ENCODE results near the gene NME3. TPM values are rescaled to one million over a fixed set of nuclear protein-coding genes. Genes with fewer than 3 reads are reported as not detected.

Gene NME3
- total and polyA plus RNA-seq, 2 of the 13 experiments (the other 11 are each of a cell fraction or from before 2014, with no cell fraction given), result 10.4 to 15.9 TPM

DNA sequence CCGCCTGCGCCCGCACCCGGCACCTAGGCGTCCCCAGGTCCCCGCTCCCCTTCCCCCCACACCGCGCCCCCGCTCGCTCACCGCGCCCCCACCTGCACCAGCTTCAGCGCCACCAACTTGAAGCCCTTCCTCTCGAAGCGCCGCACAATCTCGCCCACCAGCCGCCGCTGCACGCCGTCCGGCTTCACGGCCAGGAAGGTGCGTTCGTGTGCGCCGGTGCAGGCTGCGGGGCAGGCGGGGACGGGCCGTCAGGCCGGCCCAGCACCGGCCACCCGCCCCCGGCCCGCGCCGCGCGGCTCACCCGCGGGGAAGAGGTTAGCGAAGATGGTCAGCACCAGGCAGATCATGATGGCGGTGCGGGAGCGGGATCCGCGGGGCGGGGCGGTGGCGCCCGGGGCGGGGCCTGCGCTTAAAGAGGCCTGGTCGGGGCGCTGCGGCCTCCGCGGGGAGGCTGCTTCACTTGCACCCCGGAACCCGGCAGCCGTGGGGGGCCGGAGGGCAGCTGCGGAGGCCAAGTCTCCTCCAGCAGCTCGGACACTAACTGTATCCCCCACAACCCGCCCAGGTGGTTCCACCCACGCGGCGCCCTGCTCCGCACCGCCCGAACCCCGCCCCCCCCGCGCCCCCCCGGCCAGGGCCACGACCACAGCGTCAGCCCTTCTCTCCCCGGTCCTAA, at the start of gene NME3 (continued):
- TF ChIP-seq ZNF598 (CRISPR knock-in tag; IDR thresholded peaks at IDR 0.05; ENCODE audit: borderline replicate concordance) (no peak), MIER3 (CRISPR knock-in tag; IDR thresholded peaks at IDR 0.05; ENCODE audit: borderline replicate concordance) (no peak), ZNF136 (CRISPR knock-in tag; IDR thresholded peaks at IDR 0.05; ENCODE audit: low read depth) (no peak), ZNF337 (CRISPR knock-in tag; IDR thresholded peaks at IDR 0.05; ENCODE audit: borderline replicate concordance, low read depth) (no peak), KLF16 (CRISPR knock-in tag; IDR thresholded peaks at IDR 0.05) (no peak), TBX2 (CRISPR knock-in tag; IDR thresholded peaks at IDR 0.05; ENCODE audit: borderline replicate concordance) (no peak), ZNF343 (CRISPR knock-in tag; IDR thresholded peaks at IDR 0.05) (no peak), ZNF12 (CRISPR knock-in tag; IDR thresholded peaks at IDR 0.05) (no peak), ZNF556 (CRISPR knock-in tag; IDR thresholded peaks at IDR 0.05; ENCODE audit: borderline replicate concordance) (no peak), SOX13 (IDR thresholded peaks at IDR 0.05) (no peak), SOX13 (CRISPR knock-in tag; conservative IDR thresholded peaks at IDR 0.05 in 1 of 2, IDR thresholded peaks at IDR 0.05 in 1 of 2) (no peak), ZNF775 (CRISPR knock-in tag; IDR thresholded peaks at IDR 0.05; ENCODE audit: borderline replicate concordance) (no peak), FOXK1 (CRISPR knock-in tag; IDR thresholded peaks at IDR 0.05; ENCODE audit: borderline replicate concordance, low read depth) (no peak), TAF15 (IDR thresholded peaks at IDR 0.05; ENCODE audit: low read depth, low read length, poor library complexity, severe bottlenecking) (no peak), TBL1XR1 (IDR thresholded peaks at IDR 0.05; ENCODE audit: borderline replicate concordance, low read length, partially characterized antibody) (no peak), ZNF367 (CRISPR knock-in tag; IDR thresholded peaks at IDR 0.05; ENCODE audit: borderline replicate concordance) (no peak), ETV5 (CRISPR knock-in tag; IDR thresholded peaks at IDR 0.05; ENCODE audit: borderline replicate concordance) (no peak), ZNF24 (IDR thresholded peaks at IDR 0.05) (no peak), SNAI1 (CRISPR knock-in tag; IDR thresholded peaks at IDR 0.05; ENCODE audit: borderline replicate concordance) (no peak)
- TF ChIP-seq, protein P1, sequence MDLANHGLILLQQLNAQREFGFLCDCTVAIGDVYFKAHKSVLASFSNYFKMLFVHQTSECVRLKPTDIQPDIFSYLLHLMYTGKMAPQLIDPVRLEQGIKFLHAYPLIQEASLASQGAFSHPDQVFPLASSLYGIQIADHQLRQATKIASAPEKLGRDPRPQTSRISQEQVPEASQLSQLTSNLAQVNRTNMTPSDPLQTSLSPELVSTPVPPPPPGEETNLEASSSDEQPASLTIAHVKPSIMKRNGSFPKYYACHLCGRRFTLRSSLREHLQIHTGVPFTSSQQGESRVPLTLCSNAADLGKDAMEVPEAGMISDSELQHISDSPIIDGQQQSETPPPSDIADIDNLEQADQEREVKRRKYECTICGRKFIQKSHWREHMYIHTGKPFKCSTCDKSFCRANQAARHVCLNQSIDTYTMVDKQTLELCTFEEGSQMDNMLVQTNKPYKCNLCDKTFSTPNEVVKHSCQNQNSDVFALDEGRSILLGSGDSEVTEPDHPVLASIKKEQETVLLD (CRISPR knock-in tag; IDR thresholded peaks at IDR 0.05; ENCODE audit: low read depth), result no peak
- TF ChIP-seq, protein P2, sequence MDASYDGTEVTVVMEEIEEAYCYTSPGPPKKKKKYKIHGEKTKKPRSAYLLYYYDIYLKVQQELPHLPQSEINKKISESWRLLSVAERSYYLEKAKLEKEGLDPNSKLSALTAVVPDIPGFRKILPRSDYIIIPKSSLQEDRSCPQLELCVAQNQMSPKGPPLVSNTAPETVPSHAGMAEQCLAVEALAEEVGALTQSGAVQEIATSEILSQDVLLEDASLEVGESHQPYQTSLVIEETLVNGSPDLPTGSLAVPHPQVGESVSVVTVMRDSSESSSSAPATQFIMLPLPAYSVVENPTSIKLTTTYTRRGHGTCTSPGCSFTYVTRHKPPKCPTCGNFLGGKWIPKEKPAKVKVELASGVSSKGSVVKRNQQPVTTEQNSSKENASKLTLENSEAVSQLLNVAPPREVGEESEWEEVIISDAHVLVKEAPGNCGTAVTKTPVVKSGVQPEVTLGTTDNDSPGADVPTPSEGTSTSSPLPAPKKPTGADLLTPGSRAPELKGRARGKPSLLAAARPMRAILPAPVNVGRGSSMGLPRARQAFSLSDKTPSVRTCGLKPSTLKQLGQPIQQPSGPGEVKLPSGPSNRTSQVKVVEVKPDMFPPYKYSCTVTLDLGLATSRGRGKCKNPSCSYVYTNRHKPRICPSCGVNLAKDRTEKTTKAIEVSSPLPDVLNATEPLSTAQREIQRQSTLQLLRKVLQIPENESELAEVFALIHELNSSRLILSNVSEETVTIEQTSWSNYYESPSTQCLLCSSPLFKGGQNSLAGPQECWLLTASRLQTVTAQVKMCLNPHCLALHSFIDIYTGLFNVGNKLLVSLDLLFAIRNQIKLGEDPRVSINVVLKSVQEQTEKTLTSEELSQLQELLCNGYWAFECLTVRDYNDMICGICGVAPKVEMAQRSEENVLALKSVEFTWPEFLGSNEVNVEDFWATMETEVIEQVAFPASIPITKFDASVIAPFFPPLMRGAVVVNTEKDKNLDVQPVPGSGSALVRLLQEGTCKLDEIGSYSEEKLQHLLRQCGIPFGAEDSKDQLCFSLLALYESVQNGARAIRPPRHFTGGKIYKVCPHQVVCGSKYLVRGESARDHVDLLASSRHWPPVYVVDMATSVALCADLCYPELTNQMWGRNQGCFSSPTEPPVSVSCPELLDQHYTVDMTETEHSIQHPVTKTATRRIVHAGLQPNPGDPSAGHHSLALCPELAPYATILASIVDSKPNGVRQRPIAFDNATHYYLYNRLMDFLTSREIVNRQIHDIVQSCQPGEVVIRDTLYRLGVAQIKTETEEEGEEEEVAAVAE (CRISPR knock-in tag; IDR thresholded peaks at IDR 0.05; ENCODE audit: borderline replicate concordance), result no peak
- TF ChIP-seq, protein P3, sequence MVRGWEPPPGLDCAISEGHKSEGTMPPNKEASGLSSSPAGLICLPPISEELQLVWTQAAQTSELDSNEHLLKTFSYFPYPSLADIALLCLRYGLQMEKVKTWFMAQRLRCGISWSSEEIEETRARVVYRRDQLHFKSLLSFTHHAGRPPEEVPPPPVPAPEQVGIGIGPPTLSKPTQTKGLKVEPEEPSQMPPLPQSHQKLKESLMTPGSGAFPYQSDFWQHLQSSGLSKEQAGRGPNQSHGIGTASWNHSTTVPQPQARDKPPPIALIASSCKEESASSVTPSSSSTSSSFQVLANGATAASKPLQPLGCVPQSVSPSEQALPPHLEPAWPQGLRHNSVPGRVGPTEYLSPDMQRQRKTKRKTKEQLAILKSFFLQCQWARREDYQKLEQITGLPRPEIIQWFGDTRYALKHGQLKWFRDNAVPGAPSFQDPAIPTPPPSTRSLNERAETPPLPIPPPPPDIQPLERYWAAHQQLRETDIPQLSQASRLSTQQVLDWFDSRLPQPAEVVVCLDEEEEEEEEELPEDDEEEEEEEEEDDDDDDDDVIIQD (CRISPR knock-in tag; IDR thresholded peaks at IDR 0.05; ENCODE audit: low read depth), result no peak

Data from HepG2 (cell line).